ENCODE data around the gene NARF.
"Not testable (repeated sequence)": the region's sequence is repeated elsewhere in the genome, so short reads cannot be mapped to it uniquely, and the experiment has no call there.

NARF gene

DNA sequence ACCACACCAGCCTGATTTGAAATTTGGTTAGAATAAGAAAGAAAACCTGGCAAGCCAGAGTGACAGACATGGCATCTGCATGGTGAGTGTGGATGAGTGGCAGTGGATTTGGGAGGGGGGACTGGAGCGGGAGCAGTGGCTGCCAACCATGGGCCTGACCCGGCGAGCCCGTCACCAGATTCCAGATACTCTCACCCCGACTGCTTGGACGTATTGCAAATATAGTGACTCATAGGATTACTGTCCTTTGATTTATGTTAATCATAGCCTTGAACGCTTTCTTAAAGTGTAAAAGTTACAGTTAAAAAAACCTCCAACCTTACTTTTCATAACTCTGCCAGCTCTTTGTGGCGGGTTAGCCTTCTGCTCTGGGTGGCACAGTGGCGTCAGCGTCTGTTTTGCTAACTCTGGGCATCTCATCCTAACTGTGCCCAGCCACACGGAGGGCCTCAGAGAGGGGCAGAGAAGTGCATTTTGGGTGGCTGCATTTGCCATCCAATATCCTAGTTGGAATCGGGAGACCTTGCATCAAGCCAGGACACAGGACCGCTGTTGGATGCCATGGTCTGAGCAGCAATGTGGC is 34.2 kb downstream of the NARF start:
- peaks cover 11% of the 10 kb centered on the region for H3K36me3 Mint-ChIP-seq
- H3K4me1 Mint-ChIP-seq: peaks cover 35% of the 10 kb centered on the region
- no peaks in the 10 kb centered on the region for H3K27me3 Mint-ChIP-seq
- peak overlapping the region; percentile 84 for H3K27ac Mint-ChIP-seq
- ATAC-seq: no peak
- H3K9me3 Mint-ChIP-seq: no peaks in the 10 kb centered on the region
- no peak overlapping the region for H3K4me3 Mint-ChIP-seq

DNA sequence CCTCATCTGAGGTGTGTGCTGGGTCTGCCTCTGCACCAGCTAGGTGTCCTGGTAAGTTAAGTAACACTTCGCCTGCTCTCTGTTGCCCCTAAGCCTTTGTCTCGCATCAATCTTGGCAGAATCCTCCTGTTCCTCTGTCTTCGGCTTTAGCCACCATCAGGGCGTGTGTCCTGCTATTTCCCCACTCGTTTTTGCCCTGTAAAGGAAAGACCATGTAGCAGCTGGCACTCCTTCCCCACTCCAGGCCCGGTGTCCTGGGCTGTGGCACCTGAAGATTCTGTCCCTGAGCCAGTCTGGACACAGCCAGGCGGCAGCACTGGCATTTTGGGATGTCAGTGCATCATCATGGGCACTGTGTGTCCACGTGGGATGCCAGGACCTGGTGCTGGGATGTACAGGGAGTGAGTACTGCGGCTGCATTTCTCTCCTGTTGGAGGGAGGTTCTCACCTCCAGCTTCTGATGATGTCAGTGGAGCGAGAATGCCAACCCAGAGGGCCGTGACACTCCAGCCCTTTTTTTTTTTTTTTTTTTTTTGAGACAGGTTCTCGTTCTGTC is 34.8 kb downstream of the NARF start:
- no peak for ATAC-seq

DNA sequence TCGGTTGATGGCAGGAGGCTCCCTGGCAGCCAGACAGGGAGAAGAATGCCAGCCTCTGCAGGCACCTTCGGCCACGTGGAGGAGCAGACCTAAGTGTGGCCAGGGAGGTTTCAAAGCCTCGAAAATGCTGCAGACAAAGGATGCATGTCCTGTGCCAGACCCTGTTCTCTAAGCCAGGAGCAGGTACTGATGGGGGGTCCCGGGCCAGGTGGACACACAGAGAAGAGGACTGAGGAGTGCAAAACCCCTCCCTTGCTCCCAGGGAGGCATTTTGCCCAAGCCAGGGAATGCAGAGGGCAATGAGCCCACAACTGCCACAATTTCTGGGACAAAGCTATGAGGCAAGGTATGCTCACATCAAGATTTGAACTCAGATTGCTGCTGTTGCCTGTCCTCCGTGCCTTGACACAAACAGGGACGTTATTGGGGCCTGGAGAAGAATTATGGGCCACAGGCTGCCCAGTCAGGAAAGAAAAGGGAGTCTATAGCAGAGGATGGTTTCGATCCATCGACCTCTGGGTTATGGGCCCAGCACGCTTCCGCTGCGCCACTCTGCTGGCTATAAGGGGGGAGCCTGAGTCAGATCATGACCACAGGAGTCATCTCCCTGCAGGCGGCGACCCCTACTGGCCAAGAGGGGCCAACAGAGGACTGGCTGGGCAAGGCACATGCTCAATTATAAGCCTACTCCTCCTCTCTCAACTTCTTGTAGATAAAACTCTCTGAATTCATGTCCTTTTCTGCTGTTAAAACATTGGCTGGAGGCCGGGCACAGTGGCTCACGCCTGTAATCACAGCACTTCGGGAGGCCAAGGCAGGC is 35.9 kb downstream of the NARF start:
- Mint-ChIP-seq H3K9me3 (no peaks in the 10 kb centered on the region), H3K27me3 (no peaks in the 10 kb centered on the region), H3K36me3 (no peaks in the 10 kb centered on the region), H3K27ac (peak overlapping the region; percentile 84), H3K4me3 (peak overlapping the region; percentile 69), H3K4me1 (peaks cover 45% of the 10 kb centered on the region)
- peak; percentile 86 for ATAC-seq

More for the DNA sequence above, 34.8 kb downstream of the NARF start:
- H3K27me3 Mint-ChIP-seq: no peaks in the 10 kb centered on the region
- no peak overlapping the region for H3K4me3 Mint-ChIP-seq
- H3K27ac Mint-ChIP-seq: peak overlapping the region; percentile 84
- H3K9me3 Mint-ChIP-seq: no peaks in the 10 kb centered on the region
- peaks cover 40% of the 10 kb centered on the region for H3K4me1 Mint-ChIP-seq
- peaks cover 11% of the 10 kb centered on the region for H3K36me3 Mint-ChIP-seq

DNA sequence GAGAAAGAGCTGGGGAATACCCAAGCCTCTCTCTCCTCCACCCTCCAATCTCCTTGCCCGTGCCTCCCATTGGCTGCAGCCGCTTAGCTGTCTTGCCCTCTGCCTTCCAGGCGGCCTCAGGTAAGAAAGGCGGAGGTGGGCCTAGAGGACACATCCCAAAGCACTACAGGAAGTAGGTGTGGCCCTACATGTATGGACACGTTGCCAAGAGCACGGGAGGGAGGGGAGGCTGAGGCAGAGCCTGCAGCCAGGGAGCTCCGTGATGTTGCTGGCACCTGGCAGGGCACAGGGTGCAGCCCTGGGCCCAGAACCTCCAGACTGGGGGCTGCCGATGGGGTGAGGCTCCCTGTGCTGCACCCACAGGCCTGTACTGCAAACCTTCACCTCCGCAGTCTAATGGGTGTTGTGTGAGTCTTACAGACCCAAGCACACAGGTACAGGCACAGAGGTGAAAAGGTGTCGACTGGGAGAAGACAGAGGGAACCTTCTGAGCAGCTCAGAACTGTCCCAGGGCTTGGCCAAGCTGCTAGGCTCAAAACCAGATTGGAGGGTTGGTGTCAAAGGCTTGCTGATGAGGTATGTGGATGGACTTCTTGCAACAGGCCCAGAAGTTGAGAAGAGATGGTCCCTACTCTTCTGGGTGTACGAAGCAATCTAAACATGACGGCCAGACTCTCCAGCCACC is 37.4 kb downstream of the NARF start:
- H3K4me3 Mint-ChIP-seq: peak overlapping the region; percentile 75
- H3K27me3 Mint-ChIP-seq: no peaks in the 10 kb centered on the region

DNA sequence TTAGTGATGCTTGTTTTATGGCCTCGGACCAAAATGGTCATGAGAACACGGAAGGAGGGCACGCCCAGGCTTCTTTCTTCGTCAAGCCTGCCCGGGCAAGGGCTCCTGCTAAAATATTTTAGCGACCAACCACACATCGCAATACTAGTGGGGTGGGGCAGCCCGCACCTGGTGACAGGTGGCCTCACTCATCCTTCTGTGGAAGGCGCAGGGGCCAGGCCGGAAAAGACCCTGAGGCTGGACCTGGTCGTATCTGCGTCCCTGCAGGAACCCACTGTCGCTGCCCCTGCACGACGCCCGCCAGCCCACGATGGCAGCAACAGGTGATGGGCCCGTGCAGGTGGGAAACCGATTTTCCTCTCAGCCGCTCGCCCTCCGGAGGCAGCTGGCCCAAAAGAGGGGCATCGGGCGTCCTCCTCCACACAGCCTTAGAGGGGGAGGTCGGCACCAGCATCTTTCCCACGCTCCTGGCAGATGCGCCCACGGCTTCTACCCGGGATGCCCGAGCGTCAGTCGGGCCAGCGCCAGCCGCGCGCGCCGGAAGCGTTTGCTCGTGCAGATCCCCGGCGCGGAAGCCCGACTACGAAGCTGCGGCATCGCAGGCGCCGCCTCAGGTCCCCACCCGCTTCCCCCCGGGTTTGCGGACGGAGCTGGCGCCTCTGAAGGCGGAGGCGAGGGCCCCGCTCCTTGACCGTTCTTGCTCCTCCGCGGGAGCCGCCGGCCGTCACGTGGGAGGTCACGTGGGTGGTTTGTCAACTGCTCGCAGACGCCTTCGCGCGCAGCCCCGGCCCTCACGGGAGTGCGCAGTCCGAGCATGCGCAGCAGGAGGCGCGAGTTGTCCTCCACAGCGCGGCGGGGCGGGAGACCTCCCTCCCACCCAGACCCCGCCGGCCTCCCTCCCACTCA is 38.2 kb downstream of the NARF start:
- Mint-ChIP-seq H3K4me3 (peak overlapping the region; percentile 75), H3K27ac (peak overlapping the region; percentile 85), H3K4me1 (peaks cover 47% of the 10 kb centered on the region), H3K9me3 (no peaks in the 10 kb centered on the region), H3K36me3 (no peaks in the 10 kb centered on the region), H3K27me3 (no peaks in the 10 kb centered on the region)
- ATAC-seq: peak; percentile 84

More for the DNA sequence above, 37.4 kb downstream of the NARF start:
- ATAC-seq: no peak
- peak overlapping the region; percentile 85 for H3K27ac Mint-ChIP-seq
- no peaks in the 10 kb centered on the region for H3K36me3 Mint-ChIP-seq
- H3K9me3 Mint-ChIP-seq: no peaks in the 10 kb centered on the region
- H3K4me1 Mint-ChIP-seq: peaks cover 47% of the 10 kb centered on the region

DNA sequence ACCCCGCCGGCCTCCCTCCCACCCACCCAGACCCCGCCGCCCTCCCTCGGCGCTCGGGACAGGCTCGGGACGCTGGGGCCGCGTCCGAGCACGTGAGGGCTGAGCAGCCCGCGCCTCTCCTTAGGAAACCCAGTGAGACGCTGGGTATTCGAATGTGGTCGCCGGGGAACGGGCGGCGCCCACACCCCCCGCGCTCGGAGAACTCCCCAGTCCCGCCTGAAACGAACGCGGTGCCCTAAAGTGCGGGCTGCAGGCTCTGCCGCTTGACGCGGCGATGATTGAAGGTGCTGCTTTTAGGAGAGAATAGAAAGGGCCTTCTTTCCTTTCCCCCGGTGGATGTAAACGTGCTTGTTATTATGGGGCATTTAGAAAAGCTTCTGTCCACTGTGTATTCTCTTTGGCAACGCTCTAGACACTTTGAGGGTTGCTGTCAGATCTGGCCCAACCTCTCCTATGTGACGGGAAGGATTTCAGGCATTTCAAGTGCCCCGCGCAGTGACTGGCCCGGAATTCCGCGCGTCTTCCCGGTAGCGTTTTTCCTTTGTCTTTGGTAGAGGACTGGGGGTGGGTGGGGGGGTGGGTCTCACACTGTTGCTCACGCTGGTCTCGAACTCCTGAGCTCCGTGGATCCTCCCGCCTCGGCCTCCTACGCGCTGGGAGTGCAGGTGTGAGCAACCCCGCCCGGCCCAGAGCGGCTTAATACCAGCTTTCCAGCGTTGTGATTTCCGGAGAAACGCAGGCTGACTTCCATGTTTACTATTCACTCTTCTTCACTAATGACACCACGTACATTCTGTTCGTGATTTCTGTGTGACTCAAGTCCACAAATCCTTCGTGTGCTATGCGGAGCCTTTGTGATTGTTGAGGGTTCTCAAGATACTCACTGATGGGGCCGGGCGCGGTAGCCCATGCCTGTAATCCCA is 39.2 kb downstream of the NARF start:
- H3K27ac Mint-ChIP-seq: peak overlapping the region; percentile 85
- no peaks in the 10 kb centered on the region for H3K27me3 Mint-ChIP-seq
- peaks cover 47% of the 10 kb centered on the region for H3K4me1 Mint-ChIP-seq
- peak; percentile 55 for ATAC-seq
- no peaks in the 10 kb centered on the region for H3K9me3 Mint-ChIP-seq
- H3K36me3 Mint-ChIP-seq: no peaks in the 10 kb centered on the region
- peak overlapping the region; percentile 86 for H3K4me3 Mint-ChIP-seq

DNA sequence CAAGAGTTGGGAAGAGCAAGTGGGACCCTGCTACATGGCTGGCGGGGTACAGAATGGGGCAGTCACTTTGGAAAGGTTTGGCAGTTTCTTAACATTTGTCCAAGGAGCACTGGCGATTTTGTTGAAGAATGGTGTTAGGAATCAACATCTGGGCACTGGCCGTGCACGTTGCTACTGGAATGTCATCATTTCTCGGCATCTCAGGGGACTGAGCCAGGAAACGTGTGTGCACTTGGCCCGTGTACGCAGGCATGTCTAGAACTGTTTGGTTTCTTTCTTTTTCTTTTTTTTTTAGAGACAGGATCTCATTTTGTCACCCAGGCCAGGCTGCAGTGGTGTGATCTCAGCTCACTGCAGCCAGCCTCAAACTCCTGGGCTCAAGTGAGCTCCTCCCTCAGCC is 43.7 kb downstream of the NARF start:
- Mint-ChIP-seq H3K27ac (no peak overlapping the region), H3K36me3 (no peaks in the 10 kb centered on the region), H3K4me1 (peaks cover 23% of the 10 kb centered on the region), H3K4me3 (no peak overlapping the region), H3K27me3 (no peaks in the 10 kb centered on the region), H3K9me3 (no peaks in the 10 kb centered on the region)
- ATAC-seq: no peak

DNA sequence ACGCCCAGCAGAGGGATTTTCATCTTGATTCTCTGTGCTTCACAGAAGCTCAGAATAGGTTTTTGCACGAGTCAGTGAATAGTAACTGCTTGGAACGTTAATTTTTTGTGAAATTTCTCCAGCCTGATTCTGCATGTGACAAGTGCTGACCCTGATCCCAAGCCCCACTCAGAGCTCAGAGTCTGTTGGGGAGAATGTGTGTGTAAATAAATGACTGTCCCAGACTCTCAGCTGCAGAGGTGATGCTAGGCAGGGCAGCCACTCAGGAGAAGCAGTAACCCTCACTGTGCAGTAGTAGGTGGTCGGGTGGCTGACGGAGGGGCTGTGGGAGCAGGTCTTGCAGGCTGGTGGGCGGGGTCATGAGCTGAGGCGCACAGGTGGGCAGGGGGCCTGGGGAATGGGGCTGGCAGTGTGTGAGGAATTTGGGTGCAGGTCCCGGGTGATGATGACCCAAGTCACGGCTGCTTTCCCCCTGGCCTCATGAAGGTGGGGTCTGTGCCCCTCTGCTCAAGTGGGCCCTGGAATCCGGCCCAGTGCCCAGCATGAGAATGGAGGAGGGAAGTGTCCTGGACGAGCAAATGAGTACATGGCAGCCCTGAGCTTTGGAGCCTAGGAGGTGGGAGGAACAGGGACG is 44.7 kb downstream of the NARF start:
- no peak overlapping the region for H3K4me3 Mint-ChIP-seq
- H3K4me1 Mint-ChIP-seq: peaks cover 25% of the 10 kb centered on the region
- no peaks in the 10 kb centered on the region for H3K27me3 Mint-ChIP-seq
- no peaks in the 10 kb centered on the region for H3K36me3 Mint-ChIP-seq
- no peak for ATAC-seq
- H3K9me3 Mint-ChIP-seq: no peaks in the 10 kb centered on the region
- H3K27ac Mint-ChIP-seq: no peak overlapping the region

DNA sequence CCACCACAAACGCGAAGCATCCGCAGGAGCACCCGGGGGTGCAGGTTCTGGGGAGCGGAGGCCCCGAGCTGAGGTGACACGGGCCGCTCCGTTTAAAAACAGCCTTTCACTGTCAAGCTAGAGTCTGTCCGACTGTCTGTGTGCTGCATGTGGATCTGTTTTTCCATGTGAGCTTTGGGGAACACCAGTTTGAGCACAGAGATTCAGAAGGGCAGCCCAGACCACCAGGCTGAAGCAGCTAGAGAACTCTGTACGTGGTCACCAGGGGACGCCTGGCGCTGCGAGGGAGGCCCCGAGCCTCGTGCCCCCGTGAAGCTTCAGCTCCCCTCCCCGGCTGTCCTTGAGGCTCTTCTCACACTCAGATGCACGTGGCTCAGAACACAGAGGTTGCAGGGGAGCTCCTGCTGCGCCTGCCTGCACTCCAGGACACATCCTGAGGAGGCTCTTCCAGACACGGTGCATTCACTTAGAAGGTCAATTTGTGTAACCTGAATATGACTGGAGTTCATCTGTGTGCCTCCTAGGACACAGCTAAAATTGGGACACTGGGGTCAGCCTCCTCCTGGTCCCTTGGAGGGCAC is 45.3 kb downstream of the NARF start:
- Mint-ChIP-seq H3K27ac (no peak overlapping the region), H3K4me1 (peaks cover 25% of the 10 kb centered on the region), H3K9me3 (no peaks in the 10 kb centered on the region), H3K4me3 (no peak overlapping the region), H3K27me3 (no peaks in the 10 kb centered on the region), H3K36me3 (no peaks in the 10 kb centered on the region)
- ATAC-seq: no peak

DNA sequence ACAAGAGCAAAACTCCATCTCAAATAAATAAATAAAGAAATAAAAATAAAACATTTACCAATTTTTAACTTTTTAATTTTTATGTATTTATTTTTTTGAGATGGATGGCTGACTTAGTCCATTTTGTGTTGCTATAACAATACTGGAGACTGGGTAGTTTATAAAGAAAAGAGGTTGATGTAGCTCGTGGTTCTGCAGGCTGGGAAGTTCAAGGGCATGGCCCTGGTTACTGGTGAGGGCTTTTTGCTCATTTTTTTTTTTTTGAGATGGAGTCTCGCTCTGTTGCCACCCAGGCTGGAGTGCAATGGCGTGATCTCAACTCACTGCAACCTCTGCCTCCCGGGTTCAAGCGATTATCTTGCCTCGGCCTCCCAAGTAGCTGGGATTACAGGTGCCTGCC is 46.8 kb downstream of the NARF start:
- H3K4me3 Mint-ChIP-seq: no peak overlapping the region
- H3K9me3 Mint-ChIP-seq: no peaks in the 10 kb centered on the region
- H3K27me3 Mint-ChIP-seq: no peaks in the 10 kb centered on the region
- no peak overlapping the region for H3K27ac Mint-ChIP-seq
- no peak for ATAC-seq
- peaks cover 18% of the 10 kb centered on the region for H3K4me1 Mint-ChIP-seq
- H3K36me3 Mint-ChIP-seq: no peaks in the 10 kb centered on the region

DNA sequence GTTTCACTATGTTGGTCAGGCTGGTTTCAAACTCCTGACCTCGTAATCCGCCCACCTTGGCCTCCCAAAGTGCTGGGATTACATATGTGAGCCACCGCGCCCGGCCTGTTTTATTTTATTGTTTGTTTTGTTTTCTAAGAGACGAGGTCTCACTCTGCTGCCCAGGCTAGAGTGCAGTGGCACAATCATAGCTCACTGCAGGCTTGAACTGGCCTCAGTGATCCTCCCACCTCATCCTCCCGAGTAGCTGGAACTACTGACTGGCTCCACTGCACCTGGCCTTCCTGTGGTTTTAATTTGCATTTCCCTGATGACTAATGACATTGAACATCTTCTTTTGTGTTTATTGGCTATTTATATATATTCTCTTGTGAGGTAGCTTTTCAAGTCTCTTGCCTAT is 47.9 kb downstream of the NARF start:
- Mint-ChIP-seq H3K4me1 (peaks cover 23% of the 10 kb centered on the region), H3K27ac (peak overlapping the region; percentile 82), H3K4me3 (peak overlapping the region; percentile 35)
- peak; percentile 99 for ATAC-seq
- not testable (repeated sequence) for H3K36me3 Mint-ChIP-seq, H3K9me3 Mint-ChIP-seq, H3K27me3 Mint-ChIP-seq

DNA sequence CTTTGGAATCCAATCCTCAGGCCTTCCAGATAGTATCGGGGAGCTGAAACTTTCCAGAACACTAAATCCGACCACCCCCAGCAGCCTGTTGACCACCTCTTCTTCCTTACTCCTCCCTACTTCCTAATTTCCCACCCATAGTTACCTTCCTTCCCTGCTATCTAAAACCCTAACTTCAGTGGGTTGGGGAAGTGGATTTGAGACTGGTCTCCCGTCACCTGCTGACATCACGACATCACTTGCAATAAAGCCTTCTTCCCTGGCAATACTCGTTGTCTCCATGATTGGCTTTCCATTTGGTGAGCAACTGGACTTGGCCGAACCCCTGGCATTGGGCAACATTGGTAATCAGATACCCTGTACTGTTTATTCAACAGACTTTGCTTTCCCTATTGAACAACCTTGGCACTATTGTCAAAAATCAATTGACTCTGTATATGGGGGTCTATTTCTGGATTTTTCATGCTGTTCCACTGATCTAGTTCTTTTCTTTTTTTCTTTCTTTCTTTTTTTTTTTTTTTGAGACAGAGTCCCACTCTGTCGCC is 49.2 kb downstream of the NARF start:
- H3K27me3 Mint-ChIP-seq: no peaks in the 10 kb centered on the region
- ATAC-seq: no peak
- peak overlapping the region; percentile 1 for H3K27ac Mint-ChIP-seq
- H3K4me1 Mint-ChIP-seq: peaks cover 23% of the 10 kb centered on the region
- no peaks in the 10 kb centered on the region for H3K36me3 Mint-ChIP-seq
- H3K9me3 Mint-ChIP-seq: no peaks in the 10 kb centered on the region
- H3K4me3 Mint-ChIP-seq: no peak overlapping the region

DNA sequence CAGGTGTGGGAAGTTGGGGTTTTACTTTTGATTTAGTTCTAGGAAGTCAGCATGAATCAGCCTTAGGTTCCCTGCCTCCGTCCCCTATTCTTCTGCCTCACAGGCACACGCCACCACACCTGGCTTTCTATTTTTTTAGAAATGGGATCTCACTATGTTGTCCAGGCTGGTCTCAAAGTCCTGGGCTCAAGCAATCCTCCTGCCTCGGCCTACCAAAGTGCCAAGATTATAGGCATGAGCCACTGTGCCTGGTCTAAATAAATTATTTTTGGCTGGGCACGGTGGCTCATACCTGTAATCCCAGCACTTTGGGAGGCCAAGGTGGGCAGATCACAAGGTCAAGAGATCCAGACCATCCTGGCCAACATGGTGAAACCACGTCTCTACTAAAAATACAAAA is 53.1 kb downstream of the NARF start:
- ATAC-seq, H3K27ac Mint-ChIP-seq: not testable (repeated sequence)

More for the DNA sequence above, 53.1 kb downstream of the NARF start:
- H3K4me1 Mint-ChIP-seq: peaks cover 17% of the 10 kb centered on the region
- not testable (repeated sequence) for H3K9me3 Mint-ChIP-seq, H3K27me3 Mint-ChIP-seq, H3K4me3 Mint-ChIP-seq, H3K36me3 Mint-ChIP-seq
